Activated CD8-positive, alpha-beta memory T cell treated with anti-CD3 and anti-CD28 coated beads, Interleukin-2, amount 50 U/mL, for 24 hours (primary cell): Measurements from ENCODE around the gene GPC5.

Experiments used
- DNase-seq: peaks from one replicate; pipeline ENCODE4 v3.0.0-alpha.2; 2020; ENCODE audit errors: extremely low read depth

The GPC5 gene

DNA sequence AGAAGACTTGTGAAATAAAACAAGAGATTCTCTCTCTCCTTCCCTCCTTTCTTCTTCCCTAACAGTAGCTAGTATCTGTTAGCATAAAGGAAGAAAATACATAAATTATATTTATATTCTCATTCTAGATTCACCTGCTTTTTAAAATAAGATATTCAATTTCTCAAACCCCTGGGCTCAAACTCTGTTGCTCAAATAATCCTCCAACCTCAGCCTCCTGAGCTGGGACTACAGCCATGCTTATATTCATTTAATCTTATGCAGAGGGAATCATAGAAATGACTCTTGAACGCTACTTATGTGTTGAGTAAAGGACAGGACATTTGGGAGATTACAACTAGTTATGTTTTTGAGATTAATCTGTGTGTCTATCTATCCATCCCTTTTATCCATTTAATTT is 56.2 kb downstream of the GPC5 start:
- DNase-seq, result no peak

DNA sequence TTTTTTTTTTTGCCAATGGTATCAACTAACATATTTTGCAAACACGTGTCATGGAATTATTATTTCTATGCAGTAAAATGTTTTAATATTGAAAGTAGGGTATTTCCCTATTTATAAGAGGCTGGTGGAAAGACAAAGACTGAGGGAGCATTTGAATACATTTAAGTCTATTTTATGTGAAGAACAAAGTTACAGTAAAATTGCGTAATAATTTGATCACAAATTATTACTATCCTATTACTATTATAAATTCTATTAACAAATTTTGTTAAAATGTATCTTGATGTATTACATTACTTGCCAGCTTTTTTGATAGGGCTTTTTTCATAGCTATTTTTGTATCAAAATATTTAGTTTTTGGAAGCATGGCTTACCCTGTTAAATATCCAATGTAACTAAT is 58.4 kb downstream of the GPC5 start:
- no peak for DNase-seq

DNA sequence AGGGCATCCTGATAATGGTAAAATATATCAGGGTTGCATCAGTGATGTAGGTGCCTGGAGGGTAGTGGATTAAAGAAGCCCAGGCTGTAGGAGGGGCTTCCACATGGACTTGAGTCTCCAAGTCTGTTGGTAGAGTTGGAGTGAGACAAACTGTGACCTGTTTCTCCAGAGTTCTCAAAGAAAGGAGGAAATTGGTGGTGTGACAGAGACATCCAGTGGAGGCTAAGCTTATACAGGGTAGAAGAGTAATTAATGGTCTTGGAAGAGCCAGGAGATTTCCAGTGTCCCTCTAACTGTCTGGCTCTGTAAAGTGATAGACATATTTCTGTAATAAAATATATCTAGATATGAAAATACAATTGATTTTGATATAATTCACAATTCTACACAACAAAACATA is 61.1 kb downstream of the GPC5 start:
- DNase-seq, result no peak

DNA sequence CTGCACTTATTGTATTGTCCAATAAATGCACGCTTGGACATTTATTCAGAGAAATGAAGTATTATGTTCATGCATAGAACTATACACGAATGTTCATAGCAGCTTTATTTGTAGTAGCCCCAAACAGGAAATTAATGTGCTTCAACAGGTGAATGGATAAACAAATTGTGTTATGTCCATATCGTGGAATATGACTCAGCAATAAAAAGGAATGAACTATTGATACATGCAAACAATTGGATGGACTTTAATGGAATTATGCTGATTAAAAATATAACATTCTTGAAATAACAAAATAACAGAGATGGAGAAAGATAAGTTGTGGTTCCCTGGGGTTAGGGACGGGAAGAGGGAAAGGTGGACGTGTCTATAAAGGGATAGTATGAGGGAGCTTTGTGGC is 65.9 kb downstream of the GPC5 start:
- DNase-seq, result no peak

DNA sequence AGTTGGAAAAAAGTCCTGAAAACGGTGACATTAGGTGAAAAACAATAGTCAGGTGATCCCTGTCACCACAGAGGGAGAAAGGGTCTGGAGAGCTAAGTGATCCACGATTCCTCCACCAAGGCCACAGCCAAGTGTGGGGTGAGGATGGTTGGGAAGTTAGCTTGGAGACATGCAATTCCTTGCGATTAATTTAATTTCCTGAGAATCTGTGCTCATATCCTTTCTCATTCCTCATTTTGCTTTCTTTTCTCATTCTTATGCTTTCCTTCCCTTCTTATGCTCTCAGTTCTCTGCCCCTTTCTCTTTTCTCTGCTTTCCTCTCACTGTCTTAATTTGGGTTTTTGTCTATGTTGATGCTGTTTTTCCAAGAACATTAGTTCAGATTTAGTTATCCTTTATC is 68.8 kb downstream of the GPC5 start:
- no peak for DNase-seq

DNA sequence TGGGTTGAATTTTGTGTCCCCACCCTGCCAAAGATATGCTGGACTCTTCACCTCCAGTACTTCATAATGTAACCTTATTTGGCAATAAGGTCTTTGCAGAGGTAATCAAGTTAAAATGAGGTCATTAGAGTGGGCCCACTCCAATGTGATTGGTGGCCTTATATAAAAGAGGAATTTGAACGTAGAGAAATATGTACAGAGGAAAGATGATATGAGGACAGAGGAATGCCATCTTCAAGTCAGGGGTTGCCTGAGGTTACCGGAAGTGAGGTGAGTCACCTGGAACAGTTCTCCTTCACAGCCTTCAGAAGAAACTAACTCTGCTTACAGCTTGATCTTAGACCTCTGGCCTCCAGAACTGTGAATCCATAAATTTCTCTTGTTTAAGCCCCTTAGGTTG is 69.9 kb downstream of the GPC5 start:
- no peak for DNase-seq

DNA sequence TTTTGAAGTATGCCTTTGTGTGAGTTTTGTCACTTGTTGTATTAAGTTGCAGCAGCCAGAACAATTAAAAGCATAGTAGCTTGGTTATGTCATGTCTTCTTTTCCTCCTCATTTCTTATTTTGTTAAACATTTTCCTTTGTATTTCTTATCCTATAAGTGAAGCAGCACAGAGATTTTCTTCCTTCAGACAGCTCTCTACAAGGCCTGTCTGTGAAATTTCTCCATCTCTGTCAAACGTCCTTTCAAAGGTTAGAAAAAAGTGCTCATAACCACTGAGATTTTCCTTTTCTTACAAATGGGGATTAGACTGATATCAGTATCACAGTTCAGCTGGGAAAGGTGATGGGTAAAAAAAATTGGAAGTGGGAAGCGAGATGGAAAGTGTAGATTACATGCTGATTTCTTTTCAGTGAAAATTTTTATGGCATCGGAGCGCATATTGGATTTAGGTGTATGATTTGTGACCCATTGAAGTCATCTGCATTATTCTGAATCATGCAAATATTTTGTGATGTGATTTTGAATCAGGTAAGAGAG is 71.7 kb downstream of the GPC5 start:
- DNase-seq, result no peak

DNA sequence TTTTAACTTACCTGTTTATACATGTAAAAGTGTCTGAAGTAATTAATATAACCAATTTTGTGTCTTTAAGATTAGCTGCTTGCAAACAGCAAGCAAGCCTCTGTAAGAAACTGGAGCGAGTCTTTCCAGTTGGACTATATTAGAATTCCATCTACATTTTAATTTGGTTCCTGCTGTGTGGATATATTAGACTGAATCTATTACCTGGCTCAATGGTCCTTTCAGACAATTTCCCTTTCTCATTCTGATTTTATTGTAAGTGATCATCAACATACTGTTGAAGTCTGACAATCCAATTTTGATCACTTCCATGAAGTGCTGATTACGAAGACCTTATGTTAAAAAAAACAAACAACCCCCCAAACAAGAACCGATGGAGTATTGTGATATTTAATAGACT is 72.3 kb downstream of the GPC5 start:
- no peak for DNase-seq

DNA sequence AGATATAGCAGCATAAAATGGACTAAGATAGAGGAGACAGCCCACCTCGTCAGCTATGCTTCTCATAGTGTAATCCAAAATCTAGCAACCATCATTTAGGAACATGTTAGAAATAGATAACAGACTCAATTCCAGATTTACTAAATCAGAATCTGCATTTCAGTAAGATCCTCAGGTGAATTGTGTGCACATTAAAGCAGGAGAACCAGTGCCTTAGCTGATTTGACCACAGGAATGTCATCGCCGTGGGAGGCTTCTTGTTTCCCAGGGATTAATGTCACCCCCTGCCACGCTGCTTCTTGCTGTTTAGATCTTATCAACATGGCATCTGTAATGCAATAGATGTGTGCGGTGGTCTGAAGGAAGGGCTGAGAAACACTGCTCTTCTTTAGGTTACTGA is 84.0 kb downstream of the GPC5 start:
- no peak for DNase-seq

DNA sequence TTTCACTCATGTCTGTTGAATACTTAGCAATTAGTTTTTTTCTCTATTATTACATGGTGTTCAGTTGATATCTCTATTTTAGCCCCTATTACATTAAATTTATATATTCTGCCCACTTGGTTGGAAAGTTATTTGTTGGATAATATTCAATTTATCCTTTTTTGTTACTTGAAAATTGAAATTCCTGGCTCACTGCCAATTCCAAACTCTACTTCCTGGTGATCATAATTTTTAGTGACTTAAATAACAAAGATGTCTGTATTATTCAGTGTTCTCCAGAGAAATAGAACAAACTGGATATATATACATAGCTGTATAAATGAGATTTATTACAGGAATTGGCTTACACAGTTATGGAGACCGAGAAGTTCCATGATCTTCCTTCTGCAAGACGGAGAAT is 93.6 kb downstream of the GPC5 start:
- no peak for DNase-seq

DNA sequence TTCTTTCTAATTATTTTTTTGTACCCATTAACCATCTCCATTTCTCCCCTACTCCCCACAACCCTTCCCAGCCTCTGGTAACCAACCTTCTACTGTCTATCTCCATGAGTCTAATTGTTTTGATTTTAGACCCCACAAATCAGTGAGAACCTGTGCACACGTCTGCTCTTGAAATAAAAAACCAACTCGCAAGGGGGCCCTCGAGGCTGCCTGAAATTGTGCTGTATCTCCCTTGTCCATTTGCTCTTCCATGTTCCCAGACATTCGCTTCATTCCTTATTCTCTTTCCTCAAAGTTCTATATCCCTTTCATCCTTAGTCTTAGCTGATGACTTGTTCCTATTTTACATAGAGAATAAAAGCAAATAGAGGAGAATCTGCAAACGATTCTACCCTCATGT is 95.0 kb downstream of the GPC5 start:
- DNase-seq, result no peak

DNA sequence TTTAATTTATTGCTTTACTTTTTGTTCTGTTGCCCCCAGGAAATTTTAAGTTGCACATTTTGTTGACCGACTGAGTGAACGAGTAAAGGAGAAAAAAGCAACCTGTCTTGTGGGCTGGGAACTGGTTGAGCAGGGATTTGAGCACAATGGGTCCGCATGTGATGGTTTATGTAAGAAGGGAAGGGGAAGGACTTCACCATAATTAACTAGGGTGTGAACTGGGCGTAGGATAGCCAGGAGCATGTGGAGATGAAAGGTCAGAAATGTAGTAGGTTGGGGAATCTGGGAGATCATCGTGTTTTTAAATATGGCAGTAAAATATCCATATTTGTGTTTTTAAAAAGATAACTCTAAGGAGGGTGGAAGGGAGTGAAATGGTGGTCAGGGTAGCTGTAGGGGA is 99.9 kb downstream of the GPC5 start:
- no peak for DNase-seq

DNA sequence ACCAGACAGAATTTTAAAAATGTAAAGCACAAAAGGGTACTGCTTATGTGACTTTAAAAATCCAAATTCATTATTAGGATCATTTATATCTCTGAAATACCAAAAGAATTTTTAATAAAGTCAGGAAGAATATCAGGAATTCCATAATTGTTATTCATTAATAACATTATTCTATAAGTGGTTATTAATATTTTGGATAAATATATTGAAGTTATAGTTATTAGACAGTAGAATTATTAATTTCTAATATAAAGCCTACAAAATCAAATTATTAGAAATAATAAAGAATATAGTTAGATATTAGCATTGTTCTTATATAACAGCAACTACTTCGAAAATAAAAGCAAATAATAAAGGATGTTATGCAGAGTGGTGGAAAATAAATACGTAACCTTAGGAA is 105.8 kb downstream of the GPC5 start:
- no peak for DNase-seq

DNA sequence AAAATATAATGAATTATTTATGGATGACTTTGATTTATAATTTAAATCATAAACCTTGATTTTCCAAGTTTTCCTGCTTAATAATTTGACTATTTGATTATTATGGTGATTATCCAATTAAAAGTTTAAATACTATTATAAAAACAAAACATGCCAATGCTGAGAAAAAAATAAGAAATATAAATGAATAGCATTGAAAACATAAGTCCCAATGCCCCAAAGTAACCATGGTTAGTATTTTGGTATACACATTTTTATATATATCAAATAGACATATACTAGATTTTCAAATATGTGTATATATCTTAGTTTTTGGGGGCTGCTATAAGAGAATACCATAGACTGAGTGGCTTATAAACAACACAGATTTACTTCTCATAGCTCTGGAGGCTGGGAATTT is 108.3 kb downstream of the GPC5 start:
- no peak for DNase-seq

DNA sequence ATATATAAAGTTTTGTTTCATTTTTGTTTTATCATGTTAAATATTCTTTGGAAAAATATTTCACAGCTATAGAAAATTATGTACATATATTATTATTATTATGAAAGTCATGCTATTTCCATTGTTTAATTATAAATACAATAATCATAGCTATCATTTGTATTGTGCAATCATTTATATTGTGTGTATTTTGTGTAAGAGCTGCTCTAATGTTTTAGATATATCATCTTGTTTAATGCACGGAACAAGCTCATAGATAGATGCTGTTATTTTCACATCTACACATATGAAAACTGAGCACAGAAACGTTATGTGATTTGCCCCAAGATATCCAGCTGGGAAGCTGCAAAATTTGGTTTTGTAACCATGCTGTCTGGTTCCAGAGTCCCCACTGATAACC is 111.6 kb downstream of the GPC5 start:
- DNase-seq, result no peak

DNA sequence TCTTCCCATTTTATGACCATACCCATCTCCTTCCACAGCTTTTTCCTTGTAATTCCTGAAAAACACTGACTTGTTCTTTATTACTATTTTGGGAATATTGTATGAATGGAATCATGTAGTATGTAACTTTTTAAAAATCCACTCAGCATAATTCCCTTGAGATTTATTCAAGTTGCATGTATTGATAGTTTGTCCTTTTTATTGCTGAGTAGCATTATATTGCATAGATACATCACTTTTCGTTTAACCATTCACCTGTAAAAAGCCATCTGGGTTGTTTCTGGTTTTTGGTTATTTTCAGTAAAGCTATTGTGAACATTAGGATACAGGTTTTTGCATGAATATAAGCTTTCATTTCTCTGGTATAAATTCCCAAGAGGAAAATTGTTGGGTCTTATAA is 115.4 kb downstream of the GPC5 start:
- no peak for DNase-seq

DNA sequence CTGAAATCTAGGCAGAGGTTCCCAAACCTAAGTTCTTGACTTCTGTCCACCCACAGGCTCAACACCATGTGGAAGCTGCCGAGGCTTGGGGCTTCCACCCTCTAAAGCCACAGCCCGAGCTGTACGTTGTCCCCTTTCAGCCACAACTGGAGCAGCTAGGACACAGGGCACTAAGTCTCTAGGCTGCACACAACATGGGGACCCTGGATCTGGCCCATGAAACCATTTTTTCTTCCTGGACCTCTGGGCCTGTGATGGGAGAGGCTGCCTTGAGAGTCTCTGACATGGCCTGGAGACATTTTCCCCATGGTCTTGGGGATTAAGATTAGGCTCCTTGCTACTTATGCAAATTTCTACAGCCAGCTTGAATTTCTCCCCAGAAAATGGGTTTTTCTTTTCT is 118.4 kb downstream of the GPC5 start:
- DNase-seq, result no peak

DNA sequence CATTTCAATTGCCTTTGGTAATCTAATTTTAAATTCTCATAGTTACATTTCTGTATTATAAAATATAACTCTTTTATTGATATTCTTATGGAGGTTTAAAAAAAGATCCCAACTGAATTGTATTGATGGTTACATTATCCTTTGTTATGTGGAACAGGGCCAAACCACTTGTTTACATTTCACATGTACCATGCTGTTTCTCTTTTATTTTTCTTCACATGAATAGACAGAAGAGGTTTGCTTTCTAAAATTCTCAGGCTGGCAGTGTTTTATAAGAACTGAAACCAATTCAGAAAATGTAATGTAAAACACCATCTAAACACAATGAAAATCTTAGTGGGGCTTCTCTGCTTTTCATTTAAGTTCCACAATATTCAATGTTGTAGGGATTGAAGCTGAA is 122.5 kb downstream of the GPC5 start:
- DNase-seq, result no peak

DNA sequence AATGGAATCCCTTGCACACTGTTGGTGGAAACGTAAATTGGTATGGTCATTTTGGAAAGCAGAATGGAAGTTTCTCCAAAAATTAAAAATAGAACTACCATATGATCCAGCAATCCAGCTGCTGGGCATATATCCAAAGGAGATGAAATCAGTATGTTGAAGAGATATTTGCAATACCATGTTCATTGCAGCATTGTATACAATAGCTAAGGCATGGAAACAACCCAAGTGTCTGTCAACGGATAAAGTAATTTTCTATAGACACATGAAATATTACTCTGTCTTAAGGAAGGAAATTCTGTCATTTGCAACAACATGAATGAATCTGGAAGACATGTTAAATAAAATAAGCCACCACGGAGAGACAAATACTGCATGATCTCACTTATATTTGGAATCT is 124.7 kb downstream of the GPC5 start:
- DNase-seq, result no peak

DNA sequence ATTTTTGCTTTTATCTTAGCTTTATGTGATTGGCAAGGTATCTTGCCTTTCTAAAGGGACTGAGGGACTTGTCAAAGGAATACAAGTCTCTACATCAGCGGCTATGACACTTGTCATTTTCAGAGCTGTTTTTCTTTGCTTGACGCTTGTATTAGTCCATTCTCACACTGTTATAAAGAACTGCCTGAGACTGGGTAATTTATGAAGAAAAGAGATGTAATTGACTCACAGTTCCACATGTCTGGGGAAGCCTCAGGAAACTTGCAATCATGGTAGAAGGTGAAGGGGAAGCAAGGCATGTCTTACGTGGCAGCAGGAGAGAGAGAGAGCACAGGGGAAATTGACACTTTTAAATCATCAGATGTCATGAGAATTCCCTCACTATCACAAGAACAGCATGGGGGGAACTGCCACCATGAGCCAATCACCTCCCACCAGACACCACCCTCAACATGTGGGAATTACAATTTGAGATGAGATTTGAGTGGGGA is 128.2 kb downstream of the GPC5 start:
- DNase-seq, result no peak

DNA sequence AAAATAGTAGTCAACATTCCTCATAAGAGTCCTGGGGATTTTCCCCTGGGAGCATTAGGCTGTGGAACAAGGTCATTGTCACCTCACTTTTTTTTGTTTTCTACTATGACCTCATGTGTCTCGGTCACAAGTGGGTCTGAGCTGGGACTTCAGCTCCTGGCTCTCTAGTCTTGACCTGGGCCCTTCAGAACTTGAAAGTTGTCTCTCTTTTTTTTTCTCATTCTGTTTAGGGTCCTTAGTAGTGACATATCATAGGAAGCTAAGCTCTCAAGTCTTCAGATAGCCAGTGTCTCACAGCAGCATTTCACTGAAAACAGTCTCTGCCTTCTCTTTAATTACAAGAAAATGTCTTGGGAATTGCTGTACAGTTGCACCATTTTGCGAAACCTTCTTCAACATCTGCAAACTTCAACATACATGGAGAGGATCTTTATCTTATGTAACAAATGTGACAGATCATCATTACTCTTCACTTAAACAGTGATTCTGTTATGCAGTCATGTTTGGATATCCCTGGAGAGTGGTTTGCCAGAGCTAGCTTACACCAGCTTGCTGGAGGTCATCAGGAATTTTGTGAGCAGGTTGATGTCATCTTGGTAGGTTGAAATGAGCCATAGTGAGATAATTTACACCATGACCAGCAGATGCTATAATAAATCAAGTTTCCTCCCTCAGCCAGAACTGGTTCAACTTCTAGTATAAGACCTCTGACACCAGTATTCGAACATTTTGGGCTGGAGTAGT is 131.5 kb downstream of the GPC5 start:
- DNase-seq, result no peak

DNA sequence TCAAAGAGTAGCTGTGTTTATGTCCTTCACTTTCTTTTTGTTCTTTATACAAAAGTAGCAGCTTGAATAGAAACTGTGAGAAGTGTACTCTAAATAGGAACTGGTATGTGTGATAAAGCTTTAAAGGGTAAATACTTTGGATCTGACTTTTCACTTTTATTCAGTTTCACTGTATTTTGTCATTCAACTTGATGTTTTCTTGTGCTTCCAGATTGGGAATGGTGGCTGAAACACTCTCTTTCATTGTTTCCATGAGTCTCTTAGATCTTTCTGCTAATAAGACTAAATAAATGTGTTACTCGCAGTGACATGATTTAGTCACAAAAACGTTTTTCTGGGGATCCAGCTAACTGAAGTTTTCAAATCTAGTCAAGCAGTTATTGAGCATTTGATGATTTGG is 133.2 kb downstream of the GPC5 start:
- no peak for DNase-seq

DNA sequence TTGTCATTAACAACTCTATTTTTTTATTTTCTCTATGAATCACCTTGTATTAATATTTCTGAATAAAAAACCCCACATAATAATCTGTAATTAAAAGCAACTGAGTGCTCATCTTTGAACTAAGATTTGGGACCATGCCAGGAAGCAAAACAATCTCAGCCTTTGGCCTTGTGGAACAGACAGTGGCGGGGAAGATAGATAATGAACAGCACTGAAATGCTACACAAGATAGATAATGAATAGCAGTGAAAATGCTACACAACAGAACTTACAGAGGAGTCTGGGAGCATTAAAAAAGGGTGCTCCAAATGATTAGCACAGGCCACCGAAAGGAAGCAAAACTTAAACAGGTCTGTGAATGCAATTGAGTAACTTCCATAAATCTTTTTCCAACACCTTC is 134.9 kb downstream of the GPC5 start:
- no peak for DNase-seq

DNA sequence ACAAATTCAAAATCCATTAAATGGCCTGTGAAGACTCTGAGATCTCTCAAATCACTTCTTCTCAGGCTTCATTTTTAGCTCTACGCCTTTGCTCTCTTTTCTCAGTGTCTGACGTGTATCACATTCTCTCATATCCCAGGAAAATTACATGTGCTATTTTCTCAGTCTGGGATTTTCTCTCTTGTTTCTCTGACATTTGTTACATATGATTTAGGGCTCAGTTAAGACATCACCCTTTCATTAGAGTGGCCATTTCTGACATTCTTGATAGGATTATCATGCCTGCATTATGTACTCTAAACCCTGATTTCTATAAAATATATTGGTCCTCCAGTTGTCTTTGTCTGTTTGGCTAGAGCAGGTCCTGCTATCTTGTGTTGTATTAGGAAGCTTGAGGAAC is 136.6 kb downstream of the GPC5 start:
- DNase-seq, result no peak
